ENCODE measurements around the gene SIX1.

GRCh38 chr14:60646226-60646818 lies 3.0 kb downstream of the SIX1 start:
- no peak for TF ChIP-seq CTCF (IDR thresholded peaks at IDR 0.05)
- TF ChIP-seq POLR2A (IDR thresholded peaks at IDR 0.05) = no peak
